Large intestine (tissue), 3 donors: ENCODE results near the gene DLL4. TPM values are rescaled to one million over a fixed set of nuclear protein-coding genes. Genes with fewer than 3 reads are reported as not detected.

Source experiments
- DNase-seq, 2 donors: peaks; one replicate each; pipeline versions ENCODE4 v3.0.0 to v3.0.0-alpha.2; 2013
- H3K27ac ChIP-seq: one replicate; pipeline ENCODE4 v1.5.1; 2013; ENCODE audit warnings: low read length
- H3K27me3 ChIP-seq: 2 replicates; pipeline ENCODE4 v1.6.1; 2013; ENCODE audit warnings: low read length; ENCODE audit not compliant: control insufficient read depth, insufficient read depth
- H3K36me3 ChIP-seq: 2 replicates; pipeline ENCODE4 v1.6.1; 2013; ENCODE audit warnings: low read length; ENCODE audit not compliant: control insufficient read depth, insufficient read depth
- H3K4me1 ChIP-seq: one replicate; pipeline ENCODE4 v1.6.1; 2013; ENCODE audit warnings: low read length; ENCODE audit not compliant: control insufficient read depth, insufficient read depth
- H3K4me3 ChIP-seq: one replicate; pipeline ENCODE4 v1.5.1; 2013; ENCODE audit warnings: low read length
- H3K9me3 ChIP-seq: one replicate; pipeline ENCODE4 v1.6.1; 2013; ENCODE audit warnings: mild to moderate bottlenecking, low read depth, low read length, moderate library complexity; ENCODE audit not compliant: control insufficient read depth
- WGBS: methylation state at CpG from one replicate; pipeline ENCODE4 v1.1.5; 2013; ENCODE audit warnings: low lambda C conversion rate; ENCODE audit not compliant: insufficient coverage; 5-methylcytosine and 5-hydroxymethylcytosine counted together
- polyA plus RNA-seq: library from polyadenylated mRNA; unstranded; fragments of 120-200 nt; gene quantifications from one replicate; pipeline ENCODE4 v1.2.1, GENCODE V29; 2013

DLL4 gene
- polyA plus RNA-seq, 1 donor = 12.3 TPM

DNA sequence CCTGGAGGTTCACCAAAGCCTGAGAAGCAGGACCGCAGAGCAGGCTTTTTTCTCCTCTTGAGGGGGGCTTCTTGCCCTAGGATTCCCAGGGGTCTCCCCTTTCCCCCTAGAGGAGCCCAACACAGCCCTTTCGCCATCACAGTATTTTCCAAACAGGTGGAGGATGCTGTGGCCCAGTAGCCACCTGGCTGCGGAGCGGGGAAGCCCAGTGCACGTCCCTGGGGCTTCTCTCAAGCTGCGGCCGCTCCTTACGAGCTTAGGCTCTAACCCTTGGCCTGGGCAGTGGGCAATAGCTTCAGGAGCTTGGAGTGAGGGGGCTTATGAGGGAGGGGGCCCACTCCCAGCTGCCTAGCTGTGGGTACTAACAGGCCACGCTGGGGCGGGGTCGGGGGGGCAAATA, 11.6 kb upstream of the DLL4 start:
- H3K4me3 ChIP-seq = no peak overlapping the region
- no peaks in the 10 kb centered on the region for H3K36me3 ChIP-seq
- H3K27me3 ChIP-seq = no peaks in the 10 kb centered on the region
- no CpG with 5 or more reads among the region's 11 CpGs for WGBS
- DNase-seq = no peak
- H3K4me1 ChIP-seq = peaks cover 50% of the 10 kb centered on the region
- H3K9me3 ChIP-seq = no peaks in the 10 kb centered on the region
- H3K27ac ChIP-seq = peak overlapping the region; percentile 39

DNA sequence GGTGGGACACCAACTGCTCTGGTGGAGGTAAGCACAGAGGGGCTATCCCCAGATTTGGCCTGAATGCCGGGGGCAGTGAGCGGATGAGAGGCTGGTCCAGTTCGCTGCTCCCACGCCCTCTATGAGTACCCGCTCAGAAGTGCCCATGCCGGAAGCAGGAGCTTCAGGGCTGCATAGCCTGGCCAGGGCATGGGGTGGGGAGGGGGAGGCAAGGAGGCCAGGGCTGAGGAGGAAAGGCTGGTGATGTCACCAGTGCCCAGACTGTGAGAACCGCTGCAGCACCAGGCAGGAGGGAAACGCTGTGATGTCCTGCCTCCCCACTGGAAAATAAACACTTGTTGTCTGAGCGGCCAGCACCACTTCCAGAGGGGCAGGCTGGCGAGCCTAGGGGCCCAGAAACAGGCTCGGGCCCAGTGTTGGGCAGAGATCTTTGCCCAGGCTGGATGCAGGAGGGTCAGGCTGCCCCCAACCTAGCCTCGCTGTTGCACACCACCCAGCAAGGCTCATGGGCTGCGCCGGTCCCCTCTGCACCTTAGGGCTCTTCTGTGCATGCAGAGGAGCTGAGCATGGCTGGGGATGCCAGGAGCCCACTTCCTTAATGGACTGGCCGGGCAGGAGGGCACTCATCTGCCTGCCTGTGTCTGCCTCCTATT, 10.9 kb upstream of the DLL4 start:
- no CpG with 5 or more reads among the region's 15 CpGs for WGBS

DNA sequence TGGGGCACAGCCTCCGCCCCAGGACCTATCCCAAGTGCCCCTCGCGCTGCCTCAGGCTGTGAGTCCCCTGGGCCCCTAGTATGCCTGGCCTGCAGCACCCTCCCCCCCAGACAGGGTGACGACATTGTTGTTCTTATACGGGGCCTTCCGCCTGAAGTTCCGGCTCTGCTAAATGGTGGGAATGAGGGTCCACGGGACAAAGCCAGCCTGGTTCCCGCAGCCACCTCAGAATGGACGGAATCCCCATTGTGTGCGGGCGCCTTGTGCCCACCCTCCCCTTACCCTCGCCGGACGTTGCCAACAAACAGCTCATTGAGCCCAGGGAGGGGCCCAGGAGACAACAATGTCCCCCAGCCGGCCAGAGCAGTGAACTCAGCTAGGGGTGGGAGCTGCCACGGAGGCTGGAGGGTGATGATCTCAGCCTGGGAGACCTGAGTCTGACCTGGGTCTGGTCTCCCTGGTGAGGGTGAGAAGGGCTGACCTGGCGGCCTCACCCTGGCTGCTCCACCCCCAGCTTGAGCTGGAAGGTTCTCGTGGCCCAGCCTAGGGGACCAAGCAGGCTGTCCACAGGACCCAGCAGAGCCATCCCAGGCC, 10.2 kb upstream of the DLL4 start:
- peak overlapping the region; percentile 39 for H3K27ac ChIP-seq
- no peaks in the 10 kb centered on the region for H3K9me3 ChIP-seq
- no CpG with 5 or more reads among the region's 19 CpGs for WGBS
- no peak overlapping the region for H3K4me3 ChIP-seq
- no peak for DNase-seq
- no peaks in the 10 kb centered on the region for H3K36me3 ChIP-seq
- no peaks in the 10 kb centered on the region for H3K27me3 ChIP-seq
- peaks cover 58% of the 10 kb centered on the region for H3K4me1 ChIP-seq

More for the DNA sequence above, 10.9 kb upstream of the DLL4 start:
- Histone ChIP-seq H3K27ac (peak overlapping the region; percentile 39), H3K36me3 (no peaks in the 10 kb centered on the region), H3K4me3 (no peak overlapping the region), H3K9me3 (no peaks in the 10 kb centered on the region), H3K27me3 (no peaks in the 10 kb centered on the region), H3K4me1 (peaks cover 57% of the 10 kb centered on the region)
- DNase-seq = no peak

DNA sequence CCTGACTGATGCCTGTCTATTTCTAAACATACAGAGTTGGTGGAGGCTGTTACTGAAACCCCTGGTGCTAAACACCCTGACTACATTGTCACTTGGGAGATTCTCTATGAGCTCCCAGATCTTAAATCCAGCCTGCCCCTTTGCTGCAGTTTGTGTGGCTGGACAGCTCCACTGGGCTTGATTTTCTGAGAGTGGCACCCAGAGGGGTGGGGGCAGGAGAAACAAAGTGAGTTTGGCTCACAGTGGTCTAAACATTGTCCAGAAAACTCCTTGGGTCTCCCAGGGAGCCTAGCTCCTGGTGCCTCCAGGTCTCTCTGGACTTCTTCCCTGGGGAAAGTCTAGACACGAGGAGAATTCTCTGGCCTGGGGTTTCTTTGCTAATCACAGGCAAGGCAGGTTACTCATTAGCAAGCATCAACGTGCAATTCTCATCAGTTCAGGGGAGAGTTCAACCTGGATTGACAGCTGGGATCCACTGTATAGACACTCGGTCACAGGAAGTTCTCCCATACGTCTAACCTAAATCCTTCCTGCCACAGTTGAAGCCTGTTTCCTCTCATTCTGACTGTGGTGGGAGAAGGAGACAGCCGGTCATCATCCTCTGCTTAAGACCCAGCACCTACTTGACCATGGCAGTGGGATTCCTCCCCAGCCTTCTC, 7.1 kb upstream of the DLL4 start:
- H3K9me3 ChIP-seq = peaks cover 2% of the 10 kb centered on the region
- H3K27me3 ChIP-seq = peaks cover 22% of the 10 kb centered on the region
- H3K27ac ChIP-seq = peak overlapping the region; percentile 82
- peak; percentile 86 to 90 for DNase-seq
- H3K36me3 ChIP-seq = no peaks in the 10 kb centered on the region
- no CpG with 5 or more reads among the region's 5 CpGs for WGBS
- H3K4me1 ChIP-seq = peaks cover 67% of the 10 kb centered on the region
- no peak overlapping the region for H3K4me3 ChIP-seq

DNA sequence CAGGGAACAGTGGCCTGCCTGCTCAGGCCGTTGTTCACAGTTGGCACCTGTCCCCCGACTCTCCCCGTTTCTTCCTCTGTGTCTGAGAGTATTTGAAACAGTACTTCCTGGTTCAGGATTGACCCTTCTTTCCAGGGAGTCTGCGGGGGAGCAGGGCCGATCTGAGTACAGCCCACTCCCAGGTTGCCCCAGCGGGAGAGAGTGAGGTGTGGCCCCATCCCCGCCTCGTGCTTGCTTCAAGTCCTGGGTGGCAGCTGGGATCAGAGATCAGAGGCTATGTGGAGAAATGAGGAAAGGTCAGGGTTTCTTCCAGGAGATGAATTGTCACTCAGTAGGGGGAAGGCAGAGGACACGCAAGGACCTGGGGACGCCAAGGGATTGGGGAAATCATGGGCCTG, 6.5 kb upstream of the DLL4 start:
- Histone ChIP-seq H3K4me3 (no peak overlapping the region), H3K27ac (peak overlapping the region; percentile 82), H3K27me3 (peaks cover 28% of the 10 kb centered on the region), H3K9me3 (peaks cover 6% of the 10 kb centered on the region), H3K36me3 (no peaks in the 10 kb centered on the region), H3K4me1 (peaks cover 71% of the 10 kb centered on the region)
- peak in 1 of 2 donors; percentile 83 for DNase-seq
- no CpG with 5 or more reads among the region's 10 CpGs for WGBS

DNA sequence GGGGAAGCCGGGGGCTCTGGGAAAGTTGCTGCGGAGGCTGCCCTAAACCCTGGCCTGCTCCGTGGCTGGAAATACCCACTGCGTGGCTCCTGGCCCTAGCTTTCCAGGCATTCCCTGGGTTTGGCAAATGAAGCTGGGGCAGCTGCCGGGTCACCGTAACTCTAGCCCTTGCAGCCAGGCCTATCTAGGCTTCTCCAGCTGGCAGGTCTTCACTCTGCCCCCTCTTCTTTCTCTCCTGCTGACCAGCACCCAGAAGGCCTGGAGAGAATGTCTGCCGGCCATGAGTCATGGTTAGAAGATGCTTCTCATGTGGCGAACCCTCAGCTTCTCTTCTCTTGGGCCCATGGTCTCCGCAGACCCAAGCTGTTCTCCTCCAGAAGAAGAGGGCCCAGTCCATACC, 5.6 kb upstream of the DLL4 start:
- H3K27me3 ChIP-seq = peaks cover 37% of the 10 kb centered on the region
- peaks cover 9% of the 10 kb centered on the region for H3K9me3 ChIP-seq
- no peak overlapping the region for H3K27ac ChIP-seq
- DNase-seq = no peak
- no peak overlapping the region for H3K4me3 ChIP-seq
- no peaks in the 10 kb centered on the region for H3K36me3 ChIP-seq
- peaks cover 69% of the 10 kb centered on the region for H3K4me1 ChIP-seq
- no CpG with 5 or more reads among the region's 9 CpGs for WGBS

DNA sequence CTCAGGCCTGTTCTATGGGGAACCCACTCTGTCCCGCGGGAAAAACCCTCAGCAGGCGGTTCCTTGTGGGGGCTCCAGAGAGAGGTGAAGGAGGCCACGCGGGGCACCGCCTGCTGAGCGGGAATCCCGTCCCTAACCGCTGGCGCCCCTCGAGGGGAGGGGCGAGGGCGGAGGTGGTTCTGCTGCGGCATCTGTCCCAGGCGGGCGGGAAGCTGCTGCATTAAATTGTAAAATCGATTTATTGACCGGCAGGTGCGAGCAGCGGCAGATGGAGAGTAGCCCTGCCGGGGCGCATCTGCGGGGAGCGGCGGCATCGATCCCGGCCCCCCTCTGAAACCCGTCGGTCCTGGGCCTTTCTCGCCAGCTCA, 3.7 kb upstream of the DLL4 start:
- peaks cover 74% of the 10 kb centered on the region for H3K4me1 ChIP-seq
- peaks cover 13% of the 10 kb centered on the region for H3K9me3 ChIP-seq
- H3K4me3 ChIP-seq = no peak overlapping the region
- H3K36me3 ChIP-seq = no peaks in the 10 kb centered on the region
- DNase-seq = no peak
- no CpG with 5 or more reads among the region's 30 CpGs for WGBS
- H3K27me3 ChIP-seq = peaks cover 55% of the 10 kb centered on the region
- H3K27ac ChIP-seq = no peak overlapping the region

DNA sequence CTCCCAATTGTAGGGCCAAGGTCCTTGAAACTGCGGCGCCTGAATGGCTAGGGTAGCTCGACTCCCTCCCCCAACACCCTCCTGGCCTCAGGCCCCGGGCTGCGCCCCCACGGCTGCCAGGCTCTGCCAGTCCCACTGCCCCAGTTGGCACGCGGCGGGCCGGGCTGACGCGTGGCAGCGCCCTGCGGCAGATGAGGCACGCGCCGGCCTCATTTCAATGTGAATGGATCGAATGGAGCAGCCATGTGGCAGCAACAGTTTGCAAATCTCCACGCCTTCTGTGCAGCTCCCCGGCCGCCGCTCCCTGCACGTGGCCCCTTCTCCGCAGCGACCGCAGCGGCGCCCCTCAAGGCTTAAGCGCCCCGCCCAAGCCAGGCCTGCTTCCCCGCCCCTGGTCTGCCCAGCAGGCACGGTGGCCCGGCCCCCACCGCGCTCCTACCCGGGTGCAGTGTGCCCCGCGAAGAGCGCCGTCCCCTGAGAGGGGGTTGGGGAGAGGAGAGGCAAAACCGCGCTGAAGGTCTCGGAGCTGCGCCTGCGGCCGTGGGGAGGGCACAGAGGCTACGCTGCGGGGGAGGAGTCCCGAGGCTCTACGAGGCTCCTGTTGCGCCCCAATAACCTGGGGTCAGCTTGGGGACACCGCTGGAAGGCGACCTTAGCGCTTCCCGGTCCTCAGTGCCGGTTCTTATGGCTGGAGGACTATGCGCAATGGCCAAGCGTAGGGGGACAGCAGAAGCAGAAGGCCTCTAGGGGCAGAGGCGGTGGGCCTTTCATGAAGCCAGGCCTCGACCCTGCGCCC, 3.1 kb upstream of the DLL4 start:
- no CpG with 5 or more reads among the region's 61 CpGs for WGBS
- H3K27ac ChIP-seq = no peak overlapping the region
- H3K36me3 ChIP-seq = no peaks in the 10 kb centered on the region
- peaks cover 60% of the 10 kb centered on the region for H3K27me3 ChIP-seq
- peak overlapping the region; percentile 25 for H3K4me3 ChIP-seq
- peaks cover 74% of the 10 kb centered on the region for H3K4me1 ChIP-seq
- peaks cover 13% of the 10 kb centered on the region for H3K9me3 ChIP-seq
- peak in 1 of 2 donors; percentile 70 for DNase-seq

DNA sequence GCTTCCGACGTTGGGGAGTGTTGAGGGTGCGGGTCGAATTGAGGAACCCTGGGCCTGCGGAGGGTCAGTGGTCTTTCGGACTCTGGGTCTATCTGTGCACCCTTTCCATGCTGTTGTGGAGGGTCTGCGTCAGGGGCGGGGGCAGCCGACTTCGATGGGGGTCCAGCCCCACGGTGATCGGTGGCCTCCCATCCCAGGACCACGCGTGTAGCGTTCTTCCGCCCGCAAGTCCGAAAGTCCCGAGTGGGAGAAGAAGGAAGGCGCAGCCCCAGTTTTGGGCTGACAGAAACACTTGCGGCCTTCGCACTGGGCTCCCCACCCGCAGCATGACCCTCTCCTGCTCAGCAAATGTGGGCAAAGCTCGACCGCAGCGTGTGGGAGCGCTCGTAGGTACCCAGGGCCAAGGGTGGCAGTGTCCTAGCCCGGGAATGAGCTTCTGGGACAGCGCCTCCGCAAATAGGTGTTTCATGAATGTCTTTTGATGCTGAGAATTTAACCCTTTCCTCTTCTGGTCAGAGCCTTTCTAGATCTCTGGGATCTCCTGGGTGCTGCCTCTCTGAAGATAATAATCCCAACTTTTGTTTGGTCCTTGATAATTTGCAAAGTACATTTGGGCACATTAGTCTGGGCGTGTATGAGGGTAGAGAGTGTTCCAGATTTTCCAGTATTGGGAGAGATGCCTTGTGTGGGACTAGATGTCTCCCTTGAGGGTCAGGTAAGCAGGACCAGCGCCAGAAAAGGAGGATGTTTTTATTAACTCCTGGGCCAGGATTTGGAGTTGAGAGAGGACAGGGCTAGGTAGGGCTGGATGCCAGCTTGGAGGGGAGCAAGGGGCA, 2.3 kb upstream of the DLL4 start:
- Histone ChIP-seq H3K4me1 (peaks cover 74% of the 10 kb centered on the region), H3K27me3 (peaks cover 61% of the 10 kb centered on the region), H3K4me3 (no peak overlapping the region), H3K36me3 (no peaks in the 10 kb centered on the region), H3K27ac (no peak overlapping the region), H3K9me3 (peaks cover 13% of the 10 kb centered on the region)
- WGBS = no CpG with 5 or more reads among the region's 33 CpGs
- no peak for DNase-seq

DNA sequence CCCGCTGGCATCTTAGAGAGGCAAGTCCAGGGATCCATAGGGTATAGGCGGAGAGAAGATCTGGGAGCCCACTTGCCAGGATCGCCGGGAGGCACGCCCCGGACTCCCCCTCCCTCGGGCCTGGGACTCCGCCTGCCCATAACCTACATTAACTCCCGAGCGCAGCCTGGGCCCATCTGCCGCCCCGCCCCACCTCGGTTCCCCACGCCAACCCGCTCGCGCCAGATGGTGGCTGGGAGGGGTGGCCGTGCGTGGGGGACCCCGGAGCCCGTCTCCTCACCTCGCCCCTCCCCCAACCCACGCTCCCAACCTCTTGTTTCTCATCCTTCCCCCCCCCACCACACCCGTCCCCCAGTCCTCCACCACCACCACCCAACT, 1.7 kb upstream of the DLL4 start:
- Histone ChIP-seq H3K4me1 (peaks cover 73% of the 10 kb centered on the region), H3K4me3 (peak overlapping the region; percentile 51), H3K27ac (no peak overlapping the region), H3K36me3 (no peaks in the 10 kb centered on the region), H3K27me3 (peaks cover 61% of the 10 kb centered on the region), H3K9me3 (peaks cover 13% of the 10 kb centered on the region)
- no peak for DNase-seq
- no CpG with 5 or more reads among the region's 24 CpGs for WGBS
